HG03095 (cell line): ENCODE results near the gene VASH1.

Experiments
- ATAC-seq: cut with Tn5 transposase; IDR thresholded peaks from one replicate; pipeline ENCODE4 v1.9.1; 2021; ENCODE audit warnings: moderate library complexity; ENCODE audit not compliant: unreplicated experiment

The VASH1 gene

DNA sequence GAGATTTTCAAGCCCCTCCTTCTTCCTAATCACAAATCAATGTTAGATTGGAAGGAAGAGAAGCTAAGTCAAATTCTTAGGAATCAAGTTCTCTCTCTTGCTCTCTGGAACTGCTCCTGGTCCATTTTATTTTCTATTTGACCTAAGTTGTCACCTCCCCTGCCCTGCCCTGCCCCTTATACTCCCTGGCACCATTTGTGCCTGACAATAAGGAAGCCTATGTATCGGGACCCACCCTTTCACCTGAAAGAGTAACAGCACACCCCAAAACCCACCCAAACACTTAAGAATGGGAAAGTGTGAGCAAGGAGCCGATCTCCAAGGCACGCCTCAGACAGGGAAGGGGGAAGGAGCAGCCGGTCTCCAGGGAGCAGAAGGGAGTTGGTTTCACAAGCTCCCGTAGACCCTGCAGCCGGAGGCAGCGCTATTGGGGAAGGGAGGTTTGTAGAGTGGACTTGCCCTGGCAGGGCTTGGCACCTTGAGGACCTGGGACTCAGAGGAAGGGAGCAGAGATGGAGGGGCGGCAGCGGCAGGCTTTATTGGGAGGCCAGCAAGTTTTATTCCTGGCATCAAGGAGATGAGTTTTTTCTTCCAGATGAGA, 66.5 kb downstream of the VASH1 start:
- no peak for ATAC-seq

DNA sequence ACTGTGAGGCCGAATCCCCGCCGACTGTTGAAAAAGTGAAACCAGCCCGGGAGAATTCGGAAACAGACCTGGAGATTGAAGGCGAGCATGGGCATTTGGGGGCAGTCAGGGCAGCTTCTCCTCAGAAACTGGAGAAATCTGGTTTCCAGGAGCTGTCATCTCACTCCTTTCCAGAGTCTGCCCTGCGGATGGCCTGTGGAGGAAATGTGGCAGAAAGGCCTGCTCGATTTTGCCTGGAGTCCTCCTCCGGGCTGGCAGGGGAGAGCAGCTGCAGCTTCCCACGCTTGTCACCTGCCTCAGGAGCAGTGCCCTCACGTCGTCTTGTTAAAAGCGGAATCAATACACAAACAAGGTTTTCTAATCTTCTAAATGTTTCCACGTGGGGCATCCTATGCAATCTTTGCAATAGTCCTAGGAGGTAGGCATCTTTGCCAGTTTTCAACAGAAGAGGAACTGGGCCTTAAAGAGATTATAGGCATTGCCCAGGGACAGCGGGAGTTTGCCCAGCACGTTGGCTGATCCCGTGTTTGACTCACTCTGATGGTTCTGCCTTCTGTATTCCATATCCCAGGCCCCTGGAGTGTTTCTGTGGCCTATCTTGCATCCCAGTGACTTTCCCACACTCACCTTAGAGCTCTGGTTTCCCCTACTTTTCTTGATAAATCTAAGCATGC, 67.2 kb downstream of the VASH1 start:
- no peak for ATAC-seq

DNA sequence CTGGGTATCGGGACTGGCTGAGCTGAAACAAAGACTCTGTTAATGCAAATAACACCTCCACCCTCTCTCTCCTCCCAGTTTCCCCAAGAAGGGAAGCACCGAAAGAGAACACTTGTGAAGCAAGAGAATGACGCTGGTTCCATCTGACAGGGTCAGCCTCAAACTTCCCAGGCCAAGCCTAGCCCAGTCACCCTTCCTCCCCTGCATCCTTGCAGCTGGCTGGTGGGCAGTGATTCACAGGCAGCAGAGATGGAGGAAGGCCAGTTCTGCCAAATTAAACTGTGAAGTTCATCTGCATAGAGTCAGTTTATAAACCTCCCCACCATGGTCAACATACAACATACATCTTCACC, 67.7 kb downstream of the VASH1 start:
- ATAC-seq = no peak

DNA sequence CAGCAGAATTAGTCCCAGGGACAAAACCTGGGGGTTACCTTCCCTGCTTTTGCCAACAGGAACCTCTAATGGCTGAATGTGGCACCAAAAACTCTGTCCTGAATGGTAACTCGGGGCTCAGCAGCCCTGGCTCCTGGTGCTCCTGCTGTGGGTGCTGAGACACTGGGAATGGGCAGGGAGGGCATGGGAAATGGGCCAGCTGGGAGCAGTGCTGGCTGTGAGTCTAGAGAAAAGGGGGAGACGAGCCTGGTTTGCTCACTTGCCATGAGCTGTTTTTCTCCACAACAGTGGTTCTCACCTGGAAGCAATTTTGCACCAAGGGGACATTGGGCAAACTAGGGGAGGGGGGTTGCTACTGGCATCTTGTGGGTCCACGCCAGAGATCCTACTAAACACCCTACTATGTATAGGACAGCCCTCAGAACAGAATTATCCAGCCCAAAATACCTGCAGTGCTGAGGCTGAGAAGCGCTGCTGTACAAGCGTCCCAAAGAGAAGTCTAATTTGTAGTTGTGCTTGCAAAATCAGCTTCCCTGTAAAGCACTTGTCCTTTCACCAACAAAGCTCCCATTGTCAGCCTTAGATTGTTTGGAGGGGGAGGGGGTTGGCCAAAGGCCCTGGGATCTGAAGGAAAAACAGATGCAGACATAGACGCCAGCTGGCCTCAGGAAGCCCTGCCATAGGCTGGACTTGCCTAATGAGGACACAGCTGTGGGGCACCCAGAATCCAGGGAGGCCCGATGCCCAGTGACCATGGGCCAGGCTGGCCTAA, 68.6 kb downstream of the VASH1 start:
- no peak for ATAC-seq

DNA sequence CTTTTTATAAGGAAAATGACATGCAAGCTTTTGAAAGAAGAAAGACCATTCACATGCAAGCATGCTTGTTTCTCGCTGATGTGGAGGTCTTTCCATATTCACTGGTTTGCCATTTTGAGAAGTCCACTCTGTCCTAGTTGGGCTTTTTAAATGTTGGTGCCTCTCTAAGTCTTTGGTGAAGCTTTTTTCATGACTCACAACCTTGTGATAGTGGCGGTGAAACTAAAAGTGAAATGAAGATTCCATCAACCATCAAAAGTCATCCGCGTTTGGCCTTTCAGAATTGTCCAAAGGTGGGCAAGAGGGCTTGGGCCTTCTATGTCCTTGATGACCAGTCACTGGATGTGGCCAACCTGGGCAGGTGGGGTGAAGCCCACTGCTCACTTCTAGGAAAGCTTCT, 69.3 kb downstream of the VASH1 start:
- no peak for ATAC-seq

DNA sequence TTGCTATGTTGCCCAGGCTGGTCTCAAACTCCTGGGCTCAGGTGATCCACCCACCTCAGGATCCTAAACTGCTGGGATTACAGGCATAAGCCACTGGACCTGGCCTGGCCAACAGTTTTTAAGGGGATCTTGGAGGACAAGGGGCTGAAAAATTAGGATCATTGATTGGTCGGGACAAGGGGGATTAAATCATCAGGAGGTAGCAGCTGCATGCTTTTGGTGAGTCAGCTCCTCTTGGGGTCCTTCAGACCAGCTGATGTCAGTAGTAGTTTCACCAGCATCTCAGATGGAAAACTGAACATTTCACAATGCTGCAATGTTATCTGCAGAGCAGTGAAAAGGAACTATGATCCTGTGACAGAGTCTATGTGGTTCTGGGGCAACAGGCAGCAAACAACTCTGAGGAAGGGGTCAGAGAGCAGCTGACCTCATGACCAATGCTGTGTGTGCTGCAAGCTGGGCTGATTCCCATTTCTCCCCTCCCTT, 71.3 kb downstream of the VASH1 start:
- no peak for ATAC-seq
